Nephron progenitor cell (in vitro differentiated cells): ENCODE measurements around the gene CLNK.

Source experiments
- DNase-seq: peaks from one replicate; pipeline ENCODE4 v3.0.0; 2021
- H3K27ac Mint-ChIP-seq: 2 replicates; pipeline ENCODE4 v1.8.0; 2021; ENCODE audit warnings: mild to moderate bottlenecking, moderate library complexity, mixed read lengths
- H3K27me3 Mint-ChIP-seq: 2 replicates; pipeline ENCODE4 v1.8.0; 2021; ENCODE audit warnings: mild to moderate bottlenecking, low read depth, mixed read lengths; ENCODE audit not compliant: poor library complexity
- H3K36me3 Mint-ChIP-seq: 2 replicates; pipeline ENCODE4 v1.8.0; 2021; ENCODE audit warnings: low read depth, mixed read lengths
- H3K4me1 Mint-ChIP-seq: 2 replicates; pipeline ENCODE4 v1.8.0; 2021; ENCODE audit warnings: mixed read lengths
- H3K4me3 Mint-ChIP-seq: 2 replicates; pipeline ENCODE4 v1.8.0; 2021; ENCODE audit warnings: mild to moderate bottlenecking, moderate library complexity, mixed read lengths
- H3K9me3 Mint-ChIP-seq: 2 replicates; pipeline ENCODE4 v1.8.0; 2021; ENCODE audit warnings: mild to moderate bottlenecking, moderate library complexity, mixed read lengths
- TF ChIP-seq, protein P1 (sequence below): fragments of 200-600 bp; sonication (generic); IDR thresholded peaks from 2 replicates; pipeline ENCODE4 v1.5.0; 2021; ENCODE audit warnings: antibody characterized with exemption

The CLNK gene

DNA sequence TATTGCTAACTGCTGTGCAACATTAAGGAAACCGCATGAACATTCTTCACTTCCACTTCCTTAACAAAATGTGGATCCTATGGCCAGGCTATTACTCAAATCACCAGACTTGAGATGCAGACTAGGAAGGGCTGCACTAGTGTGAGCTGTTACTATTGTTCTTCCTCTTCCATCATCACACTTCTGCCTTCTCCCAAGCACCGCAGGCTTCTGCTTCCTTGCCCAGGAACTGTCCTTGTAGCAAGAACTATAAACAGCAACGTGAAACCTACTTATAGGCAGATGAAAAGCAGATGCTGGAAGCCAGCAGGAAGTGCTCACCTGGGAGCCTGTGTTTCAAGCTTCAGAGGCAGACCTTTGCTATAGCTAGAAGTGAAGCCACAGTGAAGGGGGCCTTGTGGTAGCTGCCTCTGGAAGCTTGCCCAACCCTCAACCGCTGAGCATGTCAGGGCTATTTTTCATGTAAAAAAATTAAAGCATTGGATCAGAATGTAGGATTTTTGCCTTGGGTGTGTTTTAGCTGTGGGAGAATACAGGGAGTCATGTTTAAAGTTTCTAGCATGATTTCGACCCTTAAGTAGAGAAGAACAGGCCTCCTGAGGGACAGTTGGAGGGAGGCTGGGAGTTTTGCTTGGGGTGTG is 43.9 kb downstream of the CLNK start:
- TF ChIP-seq, protein P1, sequence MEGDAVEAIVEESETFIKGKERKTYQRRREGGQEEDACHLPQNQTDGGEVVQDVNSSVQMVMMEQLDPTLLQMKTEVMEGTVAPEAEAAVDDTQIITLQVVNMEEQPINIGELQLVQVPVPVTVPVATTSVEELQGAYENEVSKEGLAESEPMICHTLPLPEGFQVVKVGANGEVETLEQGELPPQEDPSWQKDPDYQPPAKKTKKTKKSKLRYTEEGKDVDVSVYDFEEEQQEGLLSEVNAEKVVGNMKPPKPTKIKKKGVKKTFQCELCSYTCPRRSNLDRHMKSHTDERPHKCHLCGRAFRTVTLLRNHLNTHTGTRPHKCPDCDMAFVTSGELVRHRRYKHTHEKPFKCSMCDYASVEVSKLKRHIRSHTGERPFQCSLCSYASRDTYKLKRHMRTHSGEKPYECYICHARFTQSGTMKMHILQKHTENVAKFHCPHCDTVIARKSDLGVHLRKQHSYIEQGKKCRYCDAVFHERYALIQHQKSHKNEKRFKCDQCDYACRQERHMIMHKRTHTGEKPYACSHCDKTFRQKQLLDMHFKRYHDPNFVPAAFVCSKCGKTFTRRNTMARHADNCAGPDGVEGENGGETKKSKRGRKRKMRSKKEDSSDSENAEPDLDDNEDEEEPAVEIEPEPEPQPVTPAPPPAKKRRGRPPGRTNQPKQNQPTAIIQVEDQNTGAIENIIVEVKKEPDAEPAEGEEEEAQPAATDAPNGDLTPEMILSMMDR = no peak
- Mint-ChIP-seq H3K27me3 (peaks cover 6% of the 10 kb centered on the region), H3K27ac (no peak overlapping the region), H3K4me1 (no peaks in the 10 kb centered on the region), H3K36me3 (no peaks in the 10 kb centered on the region), H3K4me3 (no peak overlapping the region), H3K9me3 (peaks cover 4% of the 10 kb centered on the region)
- no peak for DNase-seq

DNA sequence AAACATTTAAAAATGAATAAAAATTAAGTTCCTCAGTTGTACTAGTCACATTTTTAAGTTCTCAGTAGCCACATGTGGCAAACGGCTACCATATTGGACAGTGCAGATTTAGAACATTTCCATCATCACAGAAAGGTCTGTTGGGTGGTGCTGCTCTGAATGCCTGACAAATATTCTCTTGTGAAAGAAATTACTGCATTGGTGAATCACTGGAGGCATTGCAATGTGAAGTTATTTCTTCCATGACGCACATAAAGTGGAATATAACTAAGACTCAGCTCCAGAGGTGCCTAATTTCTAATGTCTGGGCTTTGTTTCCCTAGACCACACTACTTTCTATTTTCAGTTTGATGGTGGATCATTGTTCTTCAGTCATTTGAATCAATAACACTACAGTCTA is 44.9 kb downstream of the CLNK start:
- peaks cover 4% of the 10 kb centered on the region for H3K9me3 Mint-ChIP-seq
- H3K4me3 Mint-ChIP-seq = no peak overlapping the region
- H3K4me1 Mint-ChIP-seq = no peaks in the 10 kb centered on the region
- H3K27ac Mint-ChIP-seq = no peak overlapping the region
- peaks cover 6% of the 10 kb centered on the region for H3K27me3 Mint-ChIP-seq
- TF ChIP-seq, protein P1 = no peak
- H3K36me3 Mint-ChIP-seq = no peaks in the 10 kb centered on the region
- no peak for DNase-seq

DNA sequence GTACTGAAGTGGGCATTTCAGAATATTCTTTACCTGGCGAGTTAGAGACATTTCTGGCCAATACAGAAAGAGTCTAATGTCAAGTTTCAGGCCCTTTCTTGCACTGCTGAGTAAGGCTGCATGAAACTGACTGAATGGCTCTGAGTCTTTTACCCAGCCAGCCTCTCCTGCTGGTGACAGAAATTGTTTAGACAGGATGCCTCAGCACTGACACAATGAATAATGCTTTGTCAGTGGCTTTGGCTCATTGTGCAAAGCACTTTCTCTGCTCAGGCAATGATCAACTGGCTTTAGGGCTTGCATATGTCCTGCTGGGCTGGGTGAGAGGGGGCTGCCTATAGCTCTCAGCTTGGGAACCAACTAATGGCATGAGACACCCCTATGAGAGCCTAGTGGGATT is 45.5 kb downstream of the CLNK start:
- DNase-seq = no peak
- Mint-ChIP-seq H3K4me3 (no peak overlapping the region), H3K27ac (no peak overlapping the region), H3K4me1 (no peaks in the 10 kb centered on the region), H3K27me3 (peaks cover 9% of the 10 kb centered on the region), H3K36me3 (no peaks in the 10 kb centered on the region), H3K9me3 (peaks cover 4% of the 10 kb centered on the region)
- TF ChIP-seq, protein P1 = no peak

DNA sequence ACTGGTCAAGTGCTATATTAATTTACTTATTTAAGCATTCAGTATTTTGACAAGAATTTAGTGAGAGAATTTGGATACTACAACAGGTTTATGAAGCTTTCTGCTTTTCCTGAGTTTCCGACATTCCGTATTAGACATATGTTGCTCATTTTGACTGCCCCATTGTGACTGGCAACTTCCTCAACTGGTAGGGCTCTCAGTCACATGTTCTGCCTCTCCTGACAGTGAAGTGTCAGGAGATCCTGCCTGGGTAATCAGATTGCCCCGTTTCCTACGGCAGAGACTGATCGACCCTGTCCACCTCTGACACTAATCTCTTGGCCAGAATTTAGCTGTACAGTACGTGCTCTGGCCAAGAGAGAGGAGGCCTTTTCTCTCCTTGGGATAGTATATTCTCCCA is 49.5 kb downstream of the CLNK start:
- Mint-ChIP-seq H3K27me3 (peaks cover 9% of the 10 kb centered on the region), H3K4me3 (no peak overlapping the region), H3K9me3 (no peaks in the 10 kb centered on the region), H3K27ac (no peak overlapping the region), H3K4me1 (no peaks in the 10 kb centered on the region), H3K36me3 (no peaks in the 10 kb centered on the region)
- TF ChIP-seq, protein P1 = no peak
- DNase-seq = no peak

DNA sequence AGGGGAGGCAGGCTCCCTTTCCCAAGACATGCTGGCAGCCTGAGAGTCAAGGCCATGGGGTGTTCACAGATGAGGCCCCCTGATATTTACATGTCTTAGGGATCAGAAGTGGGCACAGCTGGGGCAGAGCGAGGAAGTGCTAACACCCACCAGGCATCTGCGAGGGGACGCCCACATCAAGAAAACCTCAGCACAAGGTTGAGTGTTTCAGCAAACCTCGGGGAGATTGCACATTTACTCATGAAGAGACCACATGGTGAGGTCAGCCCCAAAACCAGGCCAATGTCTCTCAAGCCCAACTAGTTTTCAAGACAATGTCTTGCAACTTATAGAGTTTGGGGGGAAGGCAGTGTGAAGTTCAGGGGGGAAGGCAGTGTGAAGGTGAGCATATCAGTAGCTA is 55.2 kb downstream of the CLNK start:
- Mint-ChIP-seq H3K27me3 (peaks cover 6% of the 10 kb centered on the region), H3K27ac (no peak overlapping the region), H3K4me1 (peaks cover 36% of the 10 kb centered on the region), H3K36me3 (no peaks in the 10 kb centered on the region), H3K9me3 (no peaks in the 10 kb centered on the region), H3K4me3 (no peak overlapping the region)
- TF ChIP-seq, protein P1 = no peak
- DNase-seq = no peak

DNA sequence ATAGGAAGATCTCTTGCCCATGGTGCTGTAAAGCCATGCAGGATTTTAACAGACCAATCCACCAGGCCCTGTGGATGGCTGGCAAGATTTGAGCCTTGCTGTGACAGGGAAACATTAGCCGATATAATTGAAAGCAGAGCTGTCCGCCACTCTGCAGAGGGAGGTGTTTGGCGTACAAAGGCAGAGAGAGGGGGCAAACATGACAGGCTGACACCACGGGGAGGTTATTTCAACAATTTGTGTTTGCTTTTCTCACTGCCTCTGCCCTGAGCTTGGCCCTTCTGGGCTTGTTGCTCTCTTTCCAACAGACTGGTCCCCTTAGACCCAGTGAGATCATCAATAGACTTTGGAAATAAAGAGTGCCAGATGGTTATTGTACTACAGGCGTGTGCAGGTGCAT is 59.4 kb downstream of the CLNK start:
- no peak for DNase-seq
- no peaks in the 10 kb centered on the region for H3K27me3 Mint-ChIP-seq
- no peaks in the 10 kb centered on the region for H3K36me3 Mint-ChIP-seq
- H3K27ac Mint-ChIP-seq = no peak overlapping the region
- TF ChIP-seq, protein P1 = no peak
- H3K9me3 Mint-ChIP-seq = no peaks in the 10 kb centered on the region
- H3K4me1 Mint-ChIP-seq = peaks cover 47% of the 10 kb centered on the region
- peak overlapping the region; percentile 0 for H3K4me3 Mint-ChIP-seq
